Kidney epithelial cell (primary cell): ENCODE results near the gene LOXL4. TPM values are rescaled to one million over a fixed set of nuclear protein-coding genes. Genes with fewer than 3 reads are reported as not detected.

ENCODE experiments used
- DNase-seq: peaks from one replicate; pipeline ENCODE4 v3.0.0-alpha.2; 2010; ENCODE audit warnings: low read depth
- H3K27me3 ChIP-seq: 2 replicates; pipeline ENCODE4 v1.6.0; 2011; ENCODE audit warnings: low read length; ENCODE audit not compliant: control insufficient read depth, insufficient read depth
- H3K36me3 ChIP-seq: 2 replicates; pipeline ENCODE4 v1.5.1; 2011; ENCODE audit warnings: low read length; ENCODE audit not compliant: control insufficient read depth, insufficient read depth
- H3K4me3 ChIP-seq: 2 replicates; pipeline ENCODE4 v1.5.1; 2011; ENCODE audit warnings: low read depth, mild to moderate bottlenecking, control low read depth, low read length
- CTCF ChIP-seq: IDR thresholded peaks from 2 replicates; pipeline ENCODE4 v1.5.1; 2011; ENCODE audit warnings: mild to moderate bottlenecking, moderate library complexity, low read length, control low read depth, inconsistent platforms; ENCODE audit not compliant: insufficient read depth, poor library complexity, severe bottlenecking
- total RNA-seq: library from RNA; depleted of rRNA; stranded (reverse); fragments of >200 nt; gene quantifications from 2 replicates; pipeline ENCODE4 v1.2.3, GENCODE V29; 2015

LOXL4 gene
- total RNA-seq, 1 donor from 2014 or later = 6.1 TPM

GRCh38 chr10:98226508-98227144, 41.4 kb downstream of the LOXL4 start:
- TF ChIP-seq CTCF = no peak
- Histone ChIP-seq H3K27me3 (no peaks in the 10 kb centered on the region), H3K4me3 (no peak overlapping the region), H3K36me3 (no peaks in the 10 kb centered on the region)
- DNase-seq = no peak

- H3K27me3 ChIP-seq = no peaks in the 10 kb centered on the region
- no peaks in the 10 kb centered on the region for H3K36me3 ChIP-seq
- no peak overlapping the region for H3K4me3 ChIP-seq
- no peak for TF ChIP-seq CTCF
- no peak for DNase-seq
Observed at GRCh38 chr10:98224996-98225395, 43.0 kb downstream of the LOXL4 start.

- H3K27me3 ChIP-seq = no peaks in the 10 kb centered on the region
- TF ChIP-seq CTCF = no peak
- H3K36me3 ChIP-seq = no peaks in the 10 kb centered on the region
- no peak for DNase-seq
- H3K4me3 ChIP-seq = no peak overlapping the region
Observed at GRCh38 chr10:98224509-98224908, 43.5 kb downstream of the LOXL4 start.

- no peak for TF ChIP-seq CTCF
- Histone ChIP-seq H3K27me3 (no peaks in the 10 kb centered on the region), H3K36me3 (no peaks in the 10 kb centered on the region), H3K4me3 (no peak overlapping the region)
- DNase-seq = no peak
Observed at GRCh38 chr10:98223874-98224273, 44.1 kb downstream of the LOXL4 start.

- Histone ChIP-seq H3K4me3 (no peak overlapping the region), H3K27me3 (no peaks in the 10 kb centered on the region), H3K36me3 (no peaks in the 10 kb centered on the region)
- no peak for TF ChIP-seq CTCF
- no peak for DNase-seq
Observed at GRCh38 chr10:98217801-98218200, 50.2 kb downstream of the LOXL4 start.

GRCh38 chr10:98215373-98215772, 52.6 kb downstream of the LOXL4 start:
- no peak overlapping the region for H3K4me3 ChIP-seq
- no peaks in the 10 kb centered on the region for H3K36me3 ChIP-seq
- DNase-seq = no peak
- TF ChIP-seq CTCF = no peak
- H3K27me3 ChIP-seq = no peaks in the 10 kb centered on the region
